WTC11 (cell line): ENCODE measurements around the gene TINAGL1. TPM values are rescaled to one million over a fixed set of nuclear protein-coding genes. Genes with fewer than 3 reads are reported as not detected.

Experiments
- ATAC-seq: fragments of 200-7000 bp; cut with Tn5 transposase; 2 replicates; pipeline ENCODE4 v1.10.0; 2021; ENCODE audit warnings: mild to moderate bottlenecking, moderate library complexity
- CTCF ChIA-PET: fragments of 300-600 bp; sonication (Branson Sonifier 250); formaldehyde crosslinking; loops from one replicate; lab custom pipeline; 2021; ENCODE audit warnings: antibody characterized with exemption; lab: Charles Lee
- POLR2A ChIA-PET: fragments of 350-600 bp; sonication (Branson Sonifier 250); formaldehyde crosslinking; loops from one replicate; lab custom pipeline; 2021; ENCODE audit warnings: antibody characterized with exemption; lab: Charles Lee
- DNase-seq: peaks from one replicate; pipeline ENCODE4 v3.0.0; 2021; ENCODE audit warnings: low spot score
- H3K27ac Mint-ChIP-seq: 2 replicates; pipeline ENCODE4 v1.8.0; 2021; ENCODE audit warnings: mixed read lengths
- H3K27me3 Mint-ChIP-seq: 2 replicates; pipeline ENCODE4 v1.8.0; 2021; ENCODE audit warnings: low read depth, mild to moderate bottlenecking, moderate library complexity, mixed read lengths
- H3K36me3 Mint-ChIP-seq: 2 replicates; pipeline ENCODE4 v1.8.0; 2021; ENCODE audit warnings: mixed read lengths
- H3K4me1 Mint-ChIP-seq: 2 replicates; pipeline ENCODE4 v1.8.0; 2022; ENCODE audit warnings: mixed read lengths
- H3K4me3 Mint-ChIP-seq: 2 replicates; pipeline ENCODE4 v1.8.0; 2021; ENCODE audit warnings: mild to moderate bottlenecking, moderate library complexity, mixed read lengths
- H3K9me3 Mint-ChIP-seq: 2 replicates; pipeline ENCODE4 v1.8.0; 2021; ENCODE audit warnings: mixed read lengths
- ARID4B ChIP-seq: sonication (generic); formaldehyde crosslinking; IDR thresholded peaks from 2 replicates; pipeline ENCODE4 v1.8.0; 2023; ENCODE audit warnings: missing genetic modification reagents, mild to moderate bottlenecking, borderline replicate concordance
- CBFB ChIP-seq: sonication (generic); formaldehyde crosslinking; IDR thresholded peaks from 2 replicates; pipeline ENCODE4 v1.8.1; 2022; ENCODE audit warnings: mild to moderate bottlenecking, low read depth, missing genetic modification reagents
- EMX1 ChIP-seq: fragments of 250-450 bp; sonication (Bioruptor Pico); IDR thresholded peaks from 2 replicates; pipeline ENCODE4 v1.8.0; 2021; ENCODE audit warnings: mild to moderate bottlenecking
- ETV6 ChIP-seq: sonication (generic); formaldehyde crosslinking; IDR thresholded peaks from 2 replicates; pipeline ENCODE4 v1.8.1; 2022; ENCODE audit warnings: mild to moderate bottlenecking, missing genetic modification reagents
- FOXK1 ChIP-seq: sonication (generic); formaldehyde crosslinking; IDR thresholded peaks from 2 replicates; pipeline ENCODE4 v1.8.0; 2022; ENCODE audit warnings: mild to moderate bottlenecking, moderate library complexity, missing genetic modification reagents
- GTF2I ChIP-seq: fragments of 250-450 bp; sonication (Bioruptor Pico); conservative IDR thresholded peaks from 2 replicates; pipeline ENCODE4 v1.4.0; 2021; ENCODE audit warnings: mild to moderate bottlenecking
- HMGXB4 ChIP-seq: sonication (generic); formaldehyde crosslinking; IDR thresholded peaks from 2 replicates; pipeline ENCODE4 v1.8.1; 2023; ENCODE audit warnings: mild to moderate bottlenecking, moderate library complexity, missing genetic modification reagents
- IRF1 ChIP-seq: sonication (generic); formaldehyde crosslinking; IDR thresholded peaks from 2 replicates; pipeline ENCODE4 v1.8.0; 2023; ENCODE audit warnings: missing genetic modification reagents
- IRF2 ChIP-seq: sonication (generic); formaldehyde crosslinking; IDR thresholded peaks from 2 replicates; pipeline ENCODE4 v1.8.0; 2022; ENCODE audit warnings: low read depth, missing genetic modification reagents, borderline replicate concordance
- NR1H2 ChIP-seq: sonication (generic); formaldehyde crosslinking; IDR thresholded peaks from 2 replicates; pipeline ENCODE4 v1.9.0; 2021; ENCODE audit warnings: mild to moderate bottlenecking, moderate library complexity, missing genetic modification reagents
- TP53 ChIP-seq: sonication (generic); formaldehyde crosslinking; IDR thresholded peaks from 2 replicates; pipeline ENCODE4 v1.8.1; 2023; ENCODE audit warnings: mild to moderate bottlenecking, missing genetic modification reagents
- ZNF121 ChIP-seq: sonication (generic); formaldehyde crosslinking; IDR thresholded peaks from 2 replicates; pipeline ENCODE4 v1.8.0; 2023; ENCODE audit warnings: missing genetic modification reagents
- ZNF425 ChIP-seq: fragments of 250-450 bp; sonication (Bioruptor Pico); conservative IDR thresholded peaks from 2 replicates; pipeline ENCODE4 v1.9.0; 2021; ENCODE audit warnings: mild to moderate bottlenecking
- ZSCAN18 ChIP-seq: fragments of 250-450 bp; sonication (Bioruptor Pico); IDR thresholded peaks from 2 replicates; pipeline ENCODE4 v2.1.2; 2022; ENCODE audit warnings: mild to moderate bottlenecking, moderate library complexity
- total RNA-seq: library from RNA; stranded (reverse); gene quantifications from 3 replicates; pipeline ENCODE4 v1.2.3, GENCODE V29; 2021

The TINAGL1 gene
- total RNA-seq, 1 experiment from 2014 or later: 7.2 TPM

- TF ChIP-seq NR1H2 (CRISPR knock-in tag): no peak
Observed at GRCh38 chr1:31551208-31551607, 25.1 kb upstream of the TINAGL1 start (continued).

GRCh38 chr1:31552489-31552888, 23.8 kb upstream of the TINAGL1 start:
- Mint-ChIP-seq H3K9me3 (no peaks in the 10 kb centered on the region), H3K4me1 (peaks cover 14% of the 10 kb centered on the region; the same call in 1 of the 2 replicates), H3K27ac (no peak overlapping the region), H3K4me3 (no peak overlapping the region), H3K27me3 (no peaks in the 10 kb centered on the region), H3K36me3 (no peaks in the 10 kb centered on the region)
- ATAC-seq (no peak), DNase-seq (no peak)
- ChIA-PET POLR2A (no interaction called here), CTCF (interaction anchor here (1.1 kb wide), 1 partner anchor 158 kb away, joined by 3 read pairs; no protein-coding TSS in a partner anchor)
- TF ChIP-seq ZSCAN18 (CRISPR knock-in tag) (no peak), HMGXB4 (CRISPR knock-in tag) (no peak), IRF1 (CRISPR knock-in tag) (no peak), ZNF425 (CRISPR knock-in tag) (no peak), ARID4B (CRISPR knock-in tag) (no peak), GTF2I (no peak), ETV6 (CRISPR knock-in tag) (no peak), CBFB (CRISPR knock-in tag) (no peak), TP53 (no peak), ZNF121 (CRISPR knock-in tag) (no peak), FOXK1 (no peak), EMX1 (CRISPR knock-in tag) (no peak), IRF2 (CRISPR knock-in tag) (no peak)
